HG03060 (cell line): ENCODE measurements around the gene DCUN1D2.

ENCODE experiments used
- ATAC-seq: cut with Tn5 transposase; IDR thresholded peaks from one replicate; pipeline ENCODE4 v1.9.1; 2021; ENCODE audit warnings: low read depth, moderate number of reproducible peaks; ENCODE audit not compliant: unreplicated experiment

The DCUN1D2 gene

DNA sequence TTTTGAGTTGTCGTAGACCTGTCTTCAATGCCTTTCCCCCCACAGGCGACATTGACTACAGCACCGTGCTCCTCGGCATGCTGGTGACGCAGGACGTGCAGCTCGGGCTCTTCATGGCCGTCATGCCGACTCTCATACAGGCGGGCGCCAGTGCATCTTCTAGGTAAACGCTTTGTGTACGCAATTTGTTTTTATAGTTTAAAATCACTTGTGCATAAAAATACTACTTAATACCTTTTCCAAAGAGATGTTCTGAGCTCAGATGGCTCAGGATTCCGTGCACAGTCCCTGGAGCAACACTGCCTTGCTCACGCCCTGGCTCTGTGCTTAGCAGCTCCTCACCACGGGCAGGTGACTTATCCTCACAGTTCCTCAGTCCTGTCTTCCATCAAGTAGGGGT lies 30.1 kb upstream of the DCUN1D2 start:
- ATAC-seq: no peak

- no peak for ATAC-seq
Observed at GRCh38 chr13:113519556-113519955, 29.0 kb upstream of the DCUN1D2 start.

DNA sequence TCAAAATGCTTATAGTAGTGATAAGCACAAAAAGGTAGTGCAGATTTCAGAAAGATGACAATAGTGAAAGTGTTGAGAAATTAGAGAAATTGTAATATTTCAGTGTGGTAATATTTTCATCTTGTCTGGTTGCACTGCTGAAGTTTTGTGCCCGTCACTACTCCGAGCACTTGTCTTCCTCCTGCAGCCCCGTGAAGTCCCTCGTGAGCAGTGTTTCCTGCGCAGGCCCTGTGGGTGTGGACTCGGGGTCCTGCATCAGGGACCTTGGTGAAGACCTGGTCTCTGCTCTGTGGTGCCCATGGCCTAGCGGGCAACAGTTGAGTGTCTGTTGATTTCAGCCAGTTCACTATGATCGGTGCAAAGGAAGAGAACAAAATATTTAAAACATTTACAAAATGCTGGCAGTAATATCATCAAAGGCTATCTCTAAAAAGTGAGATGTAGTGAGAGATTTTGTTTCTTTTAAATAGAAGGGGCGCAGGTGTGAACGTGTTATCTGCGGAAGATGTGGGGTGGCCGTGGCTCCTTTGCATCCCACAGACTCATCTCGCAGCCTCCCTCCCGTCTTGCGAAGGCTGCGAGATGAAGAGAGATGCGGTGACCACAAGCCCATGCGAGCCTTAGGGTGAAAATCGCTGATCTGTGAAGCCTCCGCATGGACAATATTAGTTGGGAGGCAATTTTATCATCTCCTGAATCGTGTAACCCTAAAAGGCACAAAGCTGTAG lies 27.7 kb upstream of the DCUN1D2 start:
- no peak for ATAC-seq

DNA sequence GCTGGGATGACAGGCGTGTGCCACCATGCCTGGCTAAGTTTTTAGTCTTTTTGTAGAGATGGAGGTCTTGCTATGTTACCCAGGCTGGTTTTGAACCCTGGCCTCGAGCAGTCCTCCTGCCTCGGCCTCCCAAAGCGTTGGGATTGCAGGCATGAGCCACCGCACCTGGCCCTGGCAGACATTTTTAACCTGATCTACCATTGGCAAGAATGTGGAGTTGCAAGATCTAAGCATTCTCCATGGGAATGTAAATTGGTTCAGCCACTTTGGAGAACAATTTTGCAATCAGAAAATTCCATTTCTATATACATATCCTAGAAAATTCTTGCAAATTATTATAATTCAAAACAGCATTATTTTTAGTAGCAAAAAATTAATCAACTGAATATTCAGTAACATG lies 24.3 kb upstream of the DCUN1D2 start:
- ATAC-seq: no peak

DNA sequence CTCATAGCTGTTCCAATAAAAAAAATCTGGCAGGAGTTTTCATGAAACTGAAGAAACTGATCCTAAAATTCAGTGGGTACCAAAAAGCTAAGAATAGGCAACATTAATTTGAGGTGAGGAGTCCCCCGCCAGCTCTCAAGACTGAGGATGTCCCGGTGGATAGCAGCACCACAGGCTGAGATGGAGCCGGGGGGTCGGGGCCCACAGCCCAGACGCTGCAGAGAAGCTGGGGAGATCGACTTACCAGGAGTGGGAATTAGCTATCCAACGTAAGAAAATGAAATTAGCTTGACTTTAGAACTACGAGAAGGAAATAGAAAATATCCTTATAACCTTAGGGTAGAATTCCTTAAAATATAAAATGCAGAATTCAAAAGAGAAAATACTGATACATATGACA lies 23.2 kb upstream of the DCUN1D2 start:
- no peak for ATAC-seq

GRCh38 chr13:113511361-113511760 lies 20.9 kb upstream of the DCUN1D2 start:
- no peak for ATAC-seq

GRCh38 chr13:113510871-113511270 lies 20.4 kb upstream of the DCUN1D2 start:
- no peak for ATAC-seq

GRCh38 chr13:113509989-113510388 lies 19.5 kb upstream of the DCUN1D2 start:
- no peak for ATAC-seq

DNA sequence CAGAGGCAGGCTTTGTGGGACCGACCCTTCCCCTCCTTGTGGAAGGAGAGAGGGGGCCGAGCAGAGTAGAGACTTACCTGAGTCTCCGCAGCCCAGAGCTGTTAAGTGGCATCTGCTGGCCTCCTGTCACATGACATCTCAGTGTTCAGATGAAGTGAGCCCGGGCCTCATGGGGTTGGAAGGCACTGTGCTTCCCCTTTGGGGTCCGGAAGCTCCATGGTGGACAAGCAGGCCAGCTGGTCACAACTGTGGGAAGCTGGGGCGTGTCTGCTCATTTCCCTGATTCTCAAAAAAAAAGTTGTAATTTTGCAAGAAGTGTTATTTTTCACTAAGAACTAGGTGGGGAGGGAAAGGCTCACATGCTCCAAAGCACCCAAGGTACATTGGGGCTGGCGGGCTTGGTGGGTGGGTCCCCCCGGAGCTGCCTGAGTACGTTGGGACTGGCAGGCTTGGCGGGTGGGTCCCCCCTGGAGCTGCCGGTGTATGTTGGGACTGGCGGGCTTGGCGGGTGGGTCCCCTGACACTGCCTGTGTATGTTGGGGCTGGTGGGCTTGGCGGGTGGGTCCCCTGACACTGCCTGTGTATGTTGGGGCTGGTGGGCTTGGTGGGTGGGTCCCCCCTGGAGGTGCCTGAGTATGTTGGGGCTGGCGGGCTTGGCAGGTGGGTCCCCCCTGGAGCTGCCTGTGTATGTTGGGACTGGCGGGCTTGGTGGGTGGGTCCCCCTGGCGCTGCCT lies 18.2 kb upstream of the DCUN1D2 start:
- ATAC-seq: no peak

- no peak for ATAC-seq
Observed at GRCh38 chr13:113507505-113508345, 17.2 kb upstream of the DCUN1D2 start.

- ATAC-seq: no peak
Observed at GRCh38 chr13:113506871-113507388, 16.4 kb upstream of the DCUN1D2 start.

DNA sequence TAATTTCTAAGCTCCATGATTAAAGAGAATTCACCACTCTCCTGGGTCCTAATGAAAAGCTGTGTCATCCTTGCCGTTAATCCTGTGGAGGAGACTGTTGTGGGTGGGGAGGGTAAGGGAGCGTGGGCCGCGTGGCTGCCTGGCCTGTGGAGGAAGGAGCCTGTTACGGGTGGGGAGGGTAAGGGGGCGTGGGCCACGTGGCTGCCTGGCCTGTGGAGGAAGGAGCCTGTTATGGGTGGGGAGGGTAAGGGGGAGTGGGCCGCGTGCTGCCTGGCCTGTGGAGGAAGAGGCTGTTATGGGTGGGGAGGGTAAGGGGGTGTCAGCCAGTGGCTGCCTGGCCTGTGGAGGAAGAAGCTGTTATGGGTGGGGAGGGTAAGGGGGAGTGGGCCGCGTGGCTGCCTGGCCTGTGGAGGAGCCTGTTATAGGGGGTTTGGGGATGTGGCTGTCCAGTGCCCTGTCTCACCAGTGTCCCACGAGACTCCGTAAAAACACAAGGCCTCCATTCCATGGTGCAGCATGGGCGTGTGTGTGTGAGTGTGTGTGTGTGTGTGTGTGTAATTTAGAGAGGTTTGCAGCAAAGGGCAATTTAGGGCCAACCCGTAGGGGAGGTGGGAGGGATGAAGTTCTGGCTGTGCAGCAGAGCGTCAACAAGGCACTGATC lies 15.6 kb upstream of the DCUN1D2 start:
- no peak for ATAC-seq

GRCh38 chr13:113502686-113503085 lies 12.2 kb upstream of the DCUN1D2 start:
- no peak for ATAC-seq

GRCh38 chr13:113500530-113501265 lies 10.2 kb upstream of the DCUN1D2 start:
- ATAC-seq: no peak

DNA sequence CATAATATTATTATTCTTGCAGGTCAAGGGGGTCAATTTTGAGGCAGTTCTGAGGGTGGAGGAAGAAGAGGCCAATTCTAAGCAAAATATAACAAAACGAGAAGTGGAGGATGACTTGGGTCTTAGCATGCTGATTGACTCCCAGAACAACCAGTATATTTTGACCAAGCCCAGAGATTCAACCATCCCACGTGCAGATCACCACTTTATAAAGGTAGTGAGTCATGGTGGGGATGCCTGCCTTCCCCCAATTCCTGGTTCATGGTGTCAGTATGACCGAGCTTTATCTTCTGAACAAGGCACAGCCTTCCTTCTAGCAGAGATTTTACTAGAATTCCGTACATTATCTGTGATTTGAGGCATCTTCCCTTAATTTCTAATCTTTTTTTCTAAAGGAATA lies 9.4 kb upstream of the DCUN1D2 start:
- ATAC-seq: no peak

- ATAC-seq: no peak
Observed at GRCh38 chr13:113498905-113499304, 8.4 kb upstream of the DCUN1D2 start.

DNA sequence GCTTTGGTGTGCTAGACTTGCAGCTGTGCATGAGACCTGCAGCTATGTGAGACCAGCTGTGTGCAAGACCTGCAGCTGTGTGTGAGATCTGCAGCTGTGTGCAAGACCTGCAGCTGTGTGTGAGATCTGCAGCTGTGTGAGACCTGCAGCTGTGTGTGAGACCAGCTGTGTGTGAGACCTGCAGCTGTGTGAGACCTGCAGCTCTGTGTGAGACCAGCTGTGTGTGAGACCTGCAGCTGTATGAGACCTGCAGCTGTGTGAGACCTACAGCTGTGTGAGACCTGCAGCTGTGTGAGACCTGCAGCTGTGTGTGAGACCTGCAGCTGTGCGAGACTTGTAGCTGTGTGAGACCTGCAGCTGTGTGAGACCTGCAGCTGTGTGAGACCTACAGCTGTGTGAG lies 6.7 kb upstream of the DCUN1D2 start:
- ATAC-seq: no peak

GRCh38 chr13:113495494-113496210 lies 5.1 kb upstream of the DCUN1D2 start:
- ATAC-seq: no peak

DNA sequence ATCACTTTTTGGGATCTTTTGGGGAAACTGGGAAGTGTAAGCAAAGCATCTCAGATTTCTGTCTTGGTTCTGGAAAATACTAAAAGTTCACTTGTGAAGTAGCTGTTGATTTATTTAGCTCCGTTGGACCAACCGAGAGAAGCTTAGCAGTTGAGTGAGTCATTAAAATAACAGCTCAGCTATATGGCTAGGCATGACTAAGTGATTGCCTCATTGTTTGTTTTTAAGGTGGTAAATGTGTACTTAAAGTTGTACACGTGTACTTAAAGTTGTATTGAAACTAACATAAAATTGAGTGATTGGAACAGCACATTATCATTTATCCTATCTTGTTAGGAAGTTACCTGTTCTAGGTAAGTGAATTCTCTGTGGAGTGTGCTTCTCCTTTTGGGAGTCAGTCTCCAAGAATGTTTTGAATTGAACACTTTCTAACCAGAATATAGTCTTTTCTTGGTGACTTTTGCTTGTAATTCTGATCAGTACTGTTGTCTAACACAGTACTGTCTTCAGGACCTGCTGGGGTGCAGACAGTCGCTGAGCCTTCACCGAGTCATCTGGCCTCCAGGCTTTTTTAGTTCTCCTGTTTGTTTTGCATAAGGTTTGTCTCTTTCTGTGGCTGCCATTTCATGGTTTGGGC lies 2.9 kb upstream of the DCUN1D2 start:
- ATAC-seq: peak; percentile 29
